HG02798 (cell line): ENCODE results near the gene TUBA8.
"Not testable (repeated sequence)": the region's sequence is repeated elsewhere in the genome, so short reads cannot be mapped to it uniquely, and the experiment has no call there.

ENCODE experiments used
- ATAC-seq: cut with Tn5 transposase; IDR thresholded peaks from one replicate; pipeline ENCODE4 v1.9.1; 2021; ENCODE audit warnings: mild to moderate bottlenecking; ENCODE audit not compliant: unreplicated experiment, poor library complexity

Gene TUBA8

DNA sequence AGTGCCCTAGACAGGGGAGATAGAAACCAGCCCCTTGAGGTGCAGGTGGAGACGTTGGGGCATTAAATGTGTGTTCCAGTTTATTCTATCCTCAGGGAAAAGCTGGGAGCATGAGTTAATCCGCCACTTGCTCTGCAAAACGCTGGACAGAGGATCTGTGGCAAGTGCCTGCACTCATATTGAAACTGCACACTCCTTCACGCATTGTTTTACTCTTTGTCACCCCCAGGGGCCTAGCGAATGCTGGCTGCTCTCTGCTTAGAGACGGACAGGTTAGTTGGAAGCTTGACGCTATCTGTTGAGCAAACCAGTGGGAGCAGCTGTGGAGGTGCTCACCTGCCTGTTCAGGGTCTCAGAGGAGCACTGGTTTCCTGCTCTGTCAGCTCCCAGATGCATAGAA is 53.2 kb downstream of the TUBA8 start:
- ATAC-seq: not testable (repeated sequence)

DNA sequence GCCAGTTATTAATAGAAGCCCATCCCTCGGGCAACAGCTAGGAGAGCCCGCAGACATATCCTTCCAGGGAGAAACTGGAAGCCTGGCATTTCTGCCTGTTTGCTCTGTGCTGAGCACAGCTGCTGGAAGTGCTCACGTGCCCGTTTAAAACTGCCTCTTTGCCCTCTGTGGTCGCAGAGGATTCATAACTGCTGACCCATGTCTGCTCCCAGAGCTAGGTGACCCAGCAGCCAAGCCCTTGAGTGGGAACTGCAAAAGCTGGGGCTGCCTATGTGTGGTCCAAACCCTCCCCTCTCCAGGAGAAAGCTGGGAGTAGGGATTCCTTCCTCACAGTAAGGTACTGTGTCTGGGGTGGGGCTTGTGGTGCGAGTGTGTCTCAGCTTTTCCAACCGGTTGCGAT is 54.0 kb downstream of the TUBA8 start:
- ATAC-seq: not testable (repeated sequence)

DNA sequence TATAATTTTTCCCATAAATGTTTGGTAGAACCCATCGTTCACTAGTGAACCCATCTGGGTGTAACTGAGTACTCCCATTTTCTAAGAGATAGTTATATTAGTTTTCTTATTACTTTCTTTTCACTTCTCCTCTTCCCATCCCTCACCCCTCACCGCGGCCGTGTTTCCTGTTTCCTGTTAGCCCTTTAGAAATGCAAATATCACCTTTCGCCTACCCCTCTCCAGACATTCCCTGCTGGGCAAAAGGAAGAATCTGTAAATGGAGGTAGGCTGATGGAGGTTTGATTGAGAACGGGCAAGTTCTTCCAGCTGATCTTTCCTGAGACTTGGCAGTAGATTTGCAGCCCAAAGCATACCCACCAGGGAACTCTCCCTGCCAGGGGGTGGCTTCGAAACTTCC is 54.7 kb downstream of the TUBA8 start:
- ATAC-seq: not testable (repeated sequence)

DNA sequence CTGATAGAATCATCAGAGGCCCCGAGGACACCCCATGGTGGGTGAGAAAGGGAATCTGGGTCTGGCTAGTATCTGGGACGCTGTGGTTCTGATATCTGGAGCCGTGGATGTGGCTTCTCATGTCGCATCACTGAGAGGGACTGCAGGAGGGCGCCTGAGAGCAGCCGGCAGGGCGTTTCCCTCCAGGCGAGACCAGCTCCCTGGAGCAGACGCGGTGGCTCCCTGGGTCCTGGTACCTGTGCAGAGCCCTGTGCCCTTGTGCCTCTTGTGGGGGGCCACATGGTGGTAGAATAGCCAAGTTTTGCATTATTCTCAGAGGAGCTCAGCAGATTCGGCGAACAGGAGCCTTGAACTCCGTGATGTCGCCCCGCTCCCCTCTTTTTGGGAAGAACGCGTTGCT is 59.7 kb downstream of the TUBA8 start:
- not testable (repeated sequence) for ATAC-seq

DNA sequence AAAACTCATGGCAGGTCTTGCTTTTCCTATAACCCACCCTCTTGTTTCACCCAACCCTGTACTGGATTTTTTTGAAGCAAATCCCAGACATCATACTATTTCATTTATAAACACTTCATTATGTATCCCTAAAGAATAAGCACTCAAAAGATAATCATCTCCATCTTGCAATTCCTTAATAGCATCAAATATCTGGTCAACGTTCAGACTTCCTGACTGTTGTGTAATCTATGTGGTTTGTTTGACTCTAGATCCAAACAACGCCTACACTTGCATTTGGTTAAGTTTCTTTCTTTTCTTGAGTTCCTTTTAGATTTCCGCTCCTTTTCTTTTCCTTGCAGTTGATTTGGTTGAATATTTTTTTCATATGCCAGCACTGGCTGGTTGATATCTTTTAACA is 61.6 kb downstream of the TUBA8 start:
- not testable (repeated sequence) for ATAC-seq

DNA sequence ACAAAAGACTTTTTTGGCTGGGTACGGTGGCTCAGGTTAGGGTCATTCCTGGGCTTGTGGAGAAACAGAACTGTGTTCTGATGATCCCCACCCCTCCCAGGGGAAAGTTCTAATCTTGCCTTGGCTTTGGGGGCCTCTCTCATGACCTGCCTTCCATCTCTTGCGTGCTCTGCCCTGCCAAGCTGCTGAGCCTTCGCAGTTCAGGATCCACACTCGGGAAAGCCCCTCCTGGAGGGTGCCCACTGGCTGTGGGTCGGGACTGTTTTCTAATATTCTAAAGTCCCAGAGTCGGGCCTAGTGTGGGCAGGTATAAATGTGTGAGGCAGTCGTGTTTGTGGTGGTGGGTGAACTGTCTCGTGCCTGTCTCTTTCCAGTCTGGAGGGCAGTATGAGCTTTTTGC is 62.2 kb downstream of the TUBA8 start:
- not testable (repeated sequence) for ATAC-seq

DNA sequence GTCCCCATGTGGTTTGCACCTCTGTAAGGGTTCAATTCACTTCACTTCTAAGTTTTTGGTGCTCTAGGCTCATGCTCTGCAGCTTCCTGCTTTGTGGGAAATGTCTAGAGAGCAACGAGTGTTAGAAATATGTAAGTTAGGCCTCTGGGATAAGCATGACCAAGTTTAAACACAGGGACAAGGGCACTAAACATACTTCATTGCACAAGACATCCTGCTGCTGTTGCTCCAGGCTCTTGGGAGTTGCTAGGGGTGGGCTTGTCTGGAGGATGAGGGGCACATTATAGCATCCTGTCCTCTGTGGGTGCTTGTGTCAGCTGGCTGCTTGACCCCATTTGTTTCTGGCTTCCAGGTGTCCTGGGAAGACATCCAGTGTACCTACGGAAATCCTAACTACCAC is 62.8 kb downstream of the TUBA8 start:
- not testable (repeated sequence) for ATAC-seq
